ENCODE results near the gene NEDD9. TPM values are rescaled to one million over a fixed set of nuclear protein-coding genes. Genes with fewer than 3 reads are reported as not detected.

The NEDD9 gene
- total RNA-seq, 1 donor from 2014 or later, result 149 TPM

DNA sequence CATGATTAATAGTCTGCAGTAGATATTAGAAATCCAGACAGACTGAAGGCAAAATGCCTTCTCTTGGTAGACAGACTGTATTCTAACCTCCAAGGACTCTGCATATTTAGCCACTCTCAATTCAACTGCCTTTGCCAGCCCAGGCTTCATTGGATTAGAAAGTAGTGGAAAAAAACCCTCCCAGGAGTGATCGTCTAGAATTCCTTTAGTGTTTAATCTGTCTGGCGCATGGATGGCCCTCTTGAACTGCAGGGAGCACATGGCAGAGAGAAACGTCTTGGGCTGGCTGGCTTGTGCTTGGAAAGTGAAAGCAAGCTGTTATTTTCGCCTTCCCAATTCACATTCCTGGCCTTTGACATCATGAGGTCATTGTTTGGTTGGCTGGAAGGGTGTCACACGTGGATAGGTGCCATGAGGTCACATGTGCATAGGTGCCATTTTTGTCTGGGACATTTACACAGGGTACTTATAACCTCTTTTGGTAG is 30.9 kb upstream of the NEDD9 start:
- peak; percentile 71 for DNase-seq (ENCODE audit: extremely low read depth, low read depth, low spot score)

GRCh38 chr6:11262242-11262641 is 29.8 kb upstream of the NEDD9 start:
- no peak for DNase-seq (ENCODE audit: extremely low read depth, low read depth, low spot score)

DNA sequence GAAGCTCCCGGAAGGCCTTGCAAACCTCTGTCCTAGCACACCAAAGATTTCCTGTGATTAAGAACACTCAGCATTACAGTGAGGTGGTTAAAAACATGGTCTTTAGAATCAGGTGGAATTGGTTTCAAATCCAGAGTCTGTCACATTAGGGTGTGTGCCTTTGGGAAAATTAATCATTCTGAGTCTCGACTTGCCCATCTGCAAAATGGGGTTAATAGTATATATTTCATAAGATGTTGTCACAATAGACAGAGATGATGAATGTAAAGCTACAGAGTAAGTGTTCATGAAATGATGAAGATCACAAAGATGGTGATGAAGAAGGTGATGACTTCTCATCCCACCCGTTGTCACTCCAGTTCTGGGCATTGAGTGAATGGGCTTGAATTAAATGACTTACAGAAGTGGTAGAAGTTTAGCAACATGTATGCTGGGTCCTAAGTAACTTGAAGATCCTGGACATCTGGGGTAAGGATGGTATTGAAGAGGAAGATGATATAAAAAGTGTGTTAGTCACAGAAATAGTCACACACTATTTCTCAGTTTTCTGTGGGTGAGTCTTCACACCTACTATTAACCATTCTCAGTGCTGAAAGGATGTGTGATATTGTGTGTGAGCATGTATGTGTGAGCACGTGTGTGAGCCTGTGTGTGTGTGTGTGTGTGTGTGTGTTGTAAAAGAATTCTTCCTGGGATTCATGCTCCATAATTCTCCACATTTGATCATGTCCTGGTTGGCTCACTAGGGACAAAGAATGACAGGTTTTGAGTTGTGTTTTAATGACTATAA is 28.0 kb upstream of the NEDD9 start:
- DNase-seq (ENCODE audit: extremely low read depth, low read depth, low spot score), result no peak

DNA sequence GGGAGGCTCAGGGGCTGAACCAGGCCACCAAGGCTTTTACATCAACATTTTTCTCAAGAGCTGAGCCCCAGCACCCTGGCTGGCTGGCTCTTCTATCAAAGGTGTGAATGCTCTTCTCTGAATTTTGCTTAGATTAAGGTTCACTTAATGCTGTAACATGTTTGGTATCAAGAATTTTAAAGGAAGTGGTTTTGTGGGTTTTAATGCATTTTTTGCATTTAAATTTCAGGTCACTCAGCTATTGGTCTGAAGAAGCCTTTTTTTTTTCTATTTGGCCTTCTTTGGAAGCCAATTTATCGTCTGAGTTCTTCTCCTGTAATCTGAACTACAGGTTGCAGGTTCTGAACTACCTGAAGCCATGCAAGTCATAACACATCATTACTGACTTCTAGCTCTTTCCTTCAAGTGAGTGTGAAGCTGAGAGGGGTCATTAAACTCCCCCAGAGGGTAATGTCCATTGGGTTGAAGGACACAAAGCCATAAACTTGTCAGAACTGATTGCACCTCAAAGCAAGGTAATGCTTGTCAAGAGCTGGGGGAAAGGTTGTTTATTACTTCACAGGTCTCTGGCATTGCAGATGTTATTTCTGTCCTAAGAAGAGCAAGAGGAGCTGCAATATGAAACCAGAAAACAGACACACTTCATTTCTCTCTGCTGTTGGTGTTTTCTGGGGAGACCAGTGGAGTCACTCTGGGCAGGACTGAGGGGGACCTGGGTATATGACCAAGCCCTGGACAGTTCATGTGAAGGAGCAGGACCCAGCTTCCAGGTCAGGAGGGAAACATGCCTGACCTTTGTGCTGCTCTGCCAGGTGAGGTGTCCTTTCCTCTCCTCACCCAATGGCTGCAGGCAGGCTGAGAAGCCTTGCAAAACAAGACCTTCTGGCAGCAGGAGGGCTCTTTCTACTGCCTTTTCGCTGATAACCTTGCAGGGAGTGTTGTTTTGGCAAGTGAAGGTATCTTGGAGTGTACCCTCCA is 26.1 kb upstream of the NEDD9 start:
- no peak for DNase-seq (ENCODE audit: extremely low read depth, low read depth, low spot score)

DNA sequence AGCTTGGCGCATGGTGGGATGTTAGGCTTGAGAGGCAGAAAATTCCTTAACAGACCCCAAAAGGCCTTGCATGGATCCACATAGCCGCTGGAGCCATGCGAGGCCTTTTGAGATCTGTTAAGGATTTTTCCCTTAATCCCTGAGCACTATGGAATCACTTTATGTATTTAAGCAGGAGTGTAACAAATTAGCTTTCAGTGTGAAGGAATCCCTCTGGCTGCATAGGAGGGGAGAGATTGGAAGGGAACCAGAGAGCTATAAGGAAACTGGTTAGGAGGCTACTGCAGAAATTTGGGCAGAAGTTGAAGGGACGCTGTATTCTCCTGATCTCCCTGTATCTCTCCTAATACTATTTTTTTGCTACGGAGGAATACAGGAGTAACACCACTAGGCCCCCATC is 23.1 kb upstream of the NEDD9 start:
- DNase-seq (ENCODE audit: extremely low read depth, low read depth, low spot score), result no peak

GRCh38 chr6:11253594-11253993 is 21.1 kb upstream of the NEDD9 start:
- no peak for DNase-seq (ENCODE audit: extremely low read depth, low read depth, low spot score)

DNA sequence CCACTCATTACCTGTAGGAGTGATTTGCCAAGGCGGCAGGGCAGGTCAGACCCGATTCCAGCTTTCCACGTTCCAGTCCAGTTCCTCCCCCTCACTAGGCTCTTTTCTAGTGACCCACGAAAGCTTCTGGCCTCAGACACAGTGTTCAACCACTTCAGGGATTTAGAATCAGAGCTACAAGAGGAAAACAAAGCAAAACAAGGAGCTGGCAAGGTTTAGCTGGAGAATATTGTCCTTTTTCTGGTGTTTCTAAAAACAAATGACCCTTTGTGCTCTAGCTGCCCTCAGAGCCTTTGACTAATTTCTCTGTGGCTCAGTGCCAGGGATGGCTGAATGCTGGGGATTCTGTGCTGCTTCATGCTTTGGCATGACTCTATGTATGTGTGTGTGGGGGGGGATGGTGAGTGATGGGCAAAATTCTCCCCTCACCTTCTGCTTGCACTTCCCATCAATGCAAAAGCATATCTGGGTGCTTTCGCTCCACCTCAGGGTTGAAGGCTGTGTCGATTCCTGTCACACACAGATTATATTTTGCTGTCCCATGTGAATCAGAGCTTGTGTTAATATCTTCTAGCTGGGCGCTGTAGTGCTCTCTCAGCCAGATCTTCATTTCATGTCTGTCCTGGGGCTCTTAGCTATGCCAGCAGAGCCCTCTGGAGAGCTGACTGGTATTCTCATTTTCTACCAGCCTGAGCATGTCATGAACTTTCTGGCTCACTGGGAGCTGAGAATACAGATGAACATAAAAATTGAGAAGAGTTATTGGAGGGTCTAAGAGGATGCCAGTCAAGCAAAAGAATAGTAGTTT is 19.3 kb upstream of the NEDD9 start:
- DNase-seq (ENCODE audit: extremely low read depth, low read depth, low spot score), result no peak

DNA sequence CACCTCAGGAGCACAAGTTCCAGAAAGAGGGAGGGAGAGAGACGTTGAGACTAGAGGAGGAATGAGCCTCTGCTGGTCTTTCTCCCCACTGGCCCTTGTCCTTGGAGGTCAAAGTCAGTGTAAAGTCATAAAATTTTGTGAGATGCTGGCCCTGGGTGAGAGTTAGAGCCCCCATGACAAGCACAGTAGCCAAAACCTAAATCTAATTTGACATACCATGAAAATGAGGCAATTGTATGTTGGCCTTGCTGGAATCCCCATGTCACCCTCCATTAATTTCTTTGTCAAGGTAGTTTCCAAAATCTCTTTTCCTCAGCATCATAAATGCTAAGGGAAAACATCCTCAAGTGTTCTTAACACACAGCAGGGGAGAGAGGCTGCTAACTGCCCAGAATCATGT is 17.6 kb upstream of the NEDD9 start:
- no peak for DNase-seq (ENCODE audit: extremely low read depth, low read depth, low spot score)

DNA sequence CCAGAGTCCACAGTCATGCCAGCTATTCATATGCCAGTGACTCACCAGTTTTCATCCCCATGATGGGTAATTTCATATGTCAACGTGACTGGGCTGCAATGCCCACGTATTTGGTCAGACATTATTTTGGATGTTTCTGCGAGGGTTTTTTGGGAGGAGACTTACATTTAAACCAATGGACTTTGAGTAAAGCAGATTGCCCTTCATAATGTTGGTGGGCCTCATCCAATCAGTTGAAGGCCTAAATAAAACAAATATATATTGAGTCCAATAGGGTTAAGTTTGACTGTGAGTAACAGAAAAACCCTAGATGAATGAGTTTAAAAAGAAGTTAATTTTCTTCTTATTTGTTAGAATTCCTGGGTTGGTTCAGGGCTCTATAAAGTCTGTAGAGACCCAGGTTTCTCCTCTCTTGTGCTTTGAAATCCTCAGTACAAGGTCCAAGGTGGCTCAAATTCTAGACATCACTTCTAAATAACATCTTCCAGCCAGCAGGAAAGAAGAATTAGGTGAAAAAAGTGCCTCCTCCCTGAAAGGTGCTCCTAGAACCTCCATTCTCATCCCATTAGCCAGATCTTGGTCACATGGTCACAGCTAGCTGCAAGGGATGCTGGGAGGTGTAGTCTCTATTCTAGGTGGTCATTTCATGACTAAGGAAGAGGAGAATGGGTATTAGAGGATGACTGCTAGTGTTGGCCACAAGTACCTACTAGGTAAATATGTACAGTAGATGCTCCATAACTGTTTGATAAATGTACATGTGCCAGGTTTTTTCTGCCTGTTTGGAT is 16.7 kb upstream of the NEDD9 start:
- DNase-seq (ENCODE audit: extremely low read depth, low read depth, low spot score), result no peak

DNA sequence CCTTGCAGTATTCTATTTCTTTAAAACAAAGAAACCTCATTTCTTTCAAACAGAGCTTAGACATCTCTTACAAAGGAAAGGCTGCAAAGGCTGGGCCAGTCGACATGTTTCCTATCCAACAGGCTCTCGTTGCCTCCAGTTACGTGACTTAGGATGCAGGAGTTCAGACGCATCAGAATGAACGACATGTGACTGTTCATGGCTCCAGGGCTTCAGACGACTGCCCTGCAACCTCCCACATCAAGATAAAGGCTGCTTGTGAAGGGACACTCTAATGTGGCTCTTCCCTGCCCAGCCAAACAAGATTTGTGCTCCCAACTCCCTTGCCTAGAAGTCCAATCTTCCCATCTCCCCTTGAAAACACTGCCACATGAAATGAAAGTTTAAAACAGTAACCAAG is 14.3 kb upstream of the NEDD9 start:
- DNase-seq (ENCODE audit: extremely low read depth, low read depth, low spot score), result no peak

GRCh38 chr6:11245381-11246256 is 13.2 kb upstream of the NEDD9 start:
- no peak for DNase-seq (ENCODE audit: extremely low read depth, low read depth, low spot score)

GRCh38 chr6:11244387-11245126 is 12.1 kb upstream of the NEDD9 start:
- no peak for DNase-seq (ENCODE audit: extremely low read depth, low read depth, low spot score)

DNA sequence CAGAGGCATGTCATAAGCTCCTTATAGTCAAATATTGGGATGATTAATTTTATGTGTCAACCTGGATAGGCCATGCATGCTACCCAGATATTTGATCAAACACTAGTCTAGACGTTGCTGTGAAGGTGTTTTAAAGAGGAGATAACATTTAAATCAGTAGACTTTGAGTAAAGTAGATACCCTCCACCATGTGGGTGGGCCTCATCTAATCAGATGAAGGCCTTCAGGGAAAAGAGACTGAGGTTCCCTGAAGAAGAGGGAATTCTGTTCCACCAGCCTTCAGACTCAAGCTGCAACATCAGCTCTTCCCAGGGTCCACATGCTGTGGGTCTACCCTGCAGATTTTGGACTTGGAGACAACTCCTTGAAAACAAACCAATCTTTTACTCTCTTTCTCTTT is 11.4 kb upstream of the NEDD9 start:
- no peak for DNase-seq (ENCODE audit: extremely low read depth, low read depth, low spot score)

DNA sequence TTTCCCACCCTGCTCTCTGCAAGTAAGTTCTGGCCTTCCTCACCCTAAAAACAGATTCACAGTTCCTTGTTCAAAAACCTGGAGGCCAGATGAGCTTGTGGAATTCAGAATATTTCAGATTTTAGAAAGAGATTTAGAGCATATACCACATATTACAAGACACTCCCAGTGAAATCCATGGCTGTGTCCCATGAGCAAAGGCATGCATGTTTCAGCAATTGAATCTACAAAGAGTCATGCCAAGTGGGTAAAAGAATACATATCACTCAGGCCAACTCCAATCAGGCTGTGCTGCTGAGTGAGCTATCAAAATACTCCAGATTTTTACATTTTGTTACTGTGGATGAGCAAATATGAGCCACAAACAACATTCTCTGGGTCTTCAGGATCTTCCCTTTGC is 10.2 kb upstream of the NEDD9 start:
- no peak for DNase-seq (ENCODE audit: extremely low read depth, low read depth, low spot score)

DNA sequence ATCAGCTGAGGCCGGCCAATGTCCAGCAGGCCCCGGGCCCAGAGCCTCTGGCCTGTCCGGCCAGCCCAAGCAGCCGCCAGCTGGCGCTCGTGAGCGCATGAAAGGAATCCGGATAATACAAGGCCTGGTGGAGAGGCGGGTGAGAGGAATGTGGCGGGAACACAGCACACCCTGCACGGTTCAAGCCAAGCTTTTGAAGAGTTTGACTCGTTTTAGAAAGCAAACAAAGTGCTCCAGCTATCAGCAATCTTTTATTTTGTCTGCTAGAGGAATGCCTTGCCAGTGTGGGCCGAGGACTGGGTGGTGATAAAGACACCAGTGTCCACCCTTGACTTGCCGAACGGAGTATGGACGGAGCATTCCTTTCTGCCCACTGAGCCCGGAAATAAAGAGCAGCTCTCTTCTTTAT is 9.3 kb upstream of the NEDD9 start:
- no peak for DNase-seq (ENCODE audit: extremely low read depth, low read depth, low spot score)

DNA sequence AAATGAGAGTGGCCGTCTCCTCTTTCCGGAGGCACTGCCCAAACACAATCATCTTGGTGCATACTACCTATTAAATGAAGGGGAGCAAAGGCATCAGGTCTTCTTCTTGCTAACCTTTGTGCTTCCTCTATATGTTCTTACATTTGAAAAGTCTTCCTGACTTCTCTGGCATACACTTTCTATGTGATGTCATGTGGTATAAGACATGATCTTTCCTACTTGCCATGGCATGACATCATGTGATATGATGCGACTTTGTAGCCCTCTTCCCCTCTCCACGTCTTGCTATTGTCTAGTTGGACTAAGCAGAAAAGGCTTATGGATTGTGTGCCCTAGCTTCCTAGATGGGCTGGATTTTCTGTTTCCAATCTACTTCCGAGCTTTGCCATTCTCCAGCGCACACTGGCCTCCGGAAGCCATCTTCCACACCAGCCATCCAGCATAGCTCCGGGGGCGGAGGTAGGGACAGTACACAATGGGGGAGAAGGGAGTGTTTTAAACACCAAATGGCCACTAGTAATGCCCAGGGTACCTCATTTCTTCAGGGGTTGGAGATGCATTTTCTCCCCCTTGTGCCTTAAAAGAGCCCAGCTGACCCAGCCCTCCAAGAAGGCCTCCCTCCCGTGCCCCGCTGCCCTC is 8.8 kb upstream of the NEDD9 start:
- DNase-seq (ENCODE audit: extremely low read depth, low read depth, low spot score), result no peak

DNA sequence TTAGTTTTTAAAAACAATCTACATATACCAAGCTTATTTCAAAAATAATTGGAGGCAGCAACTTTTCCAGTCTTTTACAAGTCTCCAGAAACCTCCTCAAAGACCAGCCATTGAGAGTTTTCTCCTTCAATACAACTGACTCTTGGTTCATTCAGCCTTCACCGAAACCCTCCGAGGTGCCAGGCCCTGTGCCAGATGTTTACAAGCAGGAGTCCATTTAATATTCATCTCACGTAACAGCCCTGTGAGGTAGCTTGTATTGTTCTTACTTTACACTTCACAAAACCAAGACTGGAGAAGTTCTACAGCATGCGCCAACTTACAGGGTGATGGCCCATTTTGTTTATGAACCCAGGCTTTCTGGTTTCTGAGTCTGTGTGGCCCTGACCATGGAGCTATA is 5.5 kb upstream of the NEDD9 start:
- no peak for DNase-seq (ENCODE audit: extremely low read depth, low read depth, low spot score)

DNA sequence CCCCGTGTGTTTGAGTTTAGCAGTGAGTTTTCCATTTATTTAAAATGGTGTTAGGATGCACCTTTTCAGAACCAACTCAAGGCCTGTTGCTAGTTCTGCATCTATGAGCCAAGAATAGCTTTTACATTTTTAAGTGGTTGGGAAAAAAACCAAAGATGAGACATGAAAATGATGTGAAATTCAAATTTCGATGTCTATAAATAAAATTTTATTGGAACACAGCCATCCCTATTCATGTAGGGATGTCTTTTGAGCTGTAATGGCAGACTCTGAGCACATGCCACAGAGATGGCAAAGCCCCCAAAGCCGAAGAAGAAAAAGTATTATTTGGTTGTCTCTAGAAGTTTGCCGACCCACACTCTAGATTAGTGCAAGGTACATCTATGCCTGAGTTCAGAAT is 5.0 kb upstream of the NEDD9 start:
- DNase-seq (ENCODE audit: extremely low read depth, low read depth, low spot score), result no peak
